Omental fat pad (tissue), 4 donors: ENCODE results near the gene MAP3K6. TPM values are rescaled to one million over a fixed set of nuclear protein-coding genes. Genes with fewer than 3 reads are reported as not detected.

ENCODE experiments used
- ATAC-seq: fragments of 150-250 bp; one replicate; pipeline ENCODE4 v1.9.1; 2016; ENCODE audit warnings: mild to moderate bottlenecking, moderate library complexity; ENCODE audit not compliant: low FRiP score
- DNase-seq: peaks from one replicate; pipeline ENCODE4 v3.0.0-alpha.2; 2019; ENCODE audit warnings: low spot score
- total RNA-seq, 4 donors: library from RNA; depleted of rRNA; stranded (reverse); fragments of >200 nt; gene quantifications; one replicate each; pipeline ENCODE4 v1.1.0, GENCODE V29; 2016
- TF ChIP-seq, protein P1 (sequence below), 3 donors: fragments of 450-650 bp; IDR thresholded peaks; one replicate each; pipeline ENCODE4 v1.5.1; 2016 to 2017; ENCODE audit warnings: antibody characterized with exemption in 3 of 3, mild to moderate bottlenecking in 3 of 3, moderate library complexity in 2 of 3

MAP3K6 gene
- total RNA-seq, 4 donors from 2014 or later, result 26.8 to 129 (median 43.4) TPM

DNA sequence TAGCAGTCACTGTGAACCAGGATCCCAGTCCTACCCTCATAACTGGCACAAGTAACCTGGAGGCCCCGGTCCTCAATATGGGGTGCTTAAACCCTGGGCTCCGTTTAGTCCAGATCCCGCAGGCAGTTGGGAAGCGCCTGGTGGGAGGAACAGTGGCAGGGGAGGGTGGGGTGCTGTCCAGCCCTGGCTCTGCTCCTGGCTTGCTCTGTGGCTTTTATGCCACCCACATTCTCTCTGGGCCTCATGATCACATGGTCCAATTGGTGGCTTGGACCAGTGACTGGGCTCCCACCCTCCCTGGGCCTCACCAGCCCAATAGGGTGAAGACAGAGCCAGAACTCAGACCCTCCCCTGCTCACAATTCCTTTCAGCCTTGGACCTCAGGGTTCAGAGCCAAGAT, 13.5 kb upstream of the MAP3K6 start:
- DNase-seq, result no peak
- no peak for ATAC-seq
- TF ChIP-seq, protein P1, sequence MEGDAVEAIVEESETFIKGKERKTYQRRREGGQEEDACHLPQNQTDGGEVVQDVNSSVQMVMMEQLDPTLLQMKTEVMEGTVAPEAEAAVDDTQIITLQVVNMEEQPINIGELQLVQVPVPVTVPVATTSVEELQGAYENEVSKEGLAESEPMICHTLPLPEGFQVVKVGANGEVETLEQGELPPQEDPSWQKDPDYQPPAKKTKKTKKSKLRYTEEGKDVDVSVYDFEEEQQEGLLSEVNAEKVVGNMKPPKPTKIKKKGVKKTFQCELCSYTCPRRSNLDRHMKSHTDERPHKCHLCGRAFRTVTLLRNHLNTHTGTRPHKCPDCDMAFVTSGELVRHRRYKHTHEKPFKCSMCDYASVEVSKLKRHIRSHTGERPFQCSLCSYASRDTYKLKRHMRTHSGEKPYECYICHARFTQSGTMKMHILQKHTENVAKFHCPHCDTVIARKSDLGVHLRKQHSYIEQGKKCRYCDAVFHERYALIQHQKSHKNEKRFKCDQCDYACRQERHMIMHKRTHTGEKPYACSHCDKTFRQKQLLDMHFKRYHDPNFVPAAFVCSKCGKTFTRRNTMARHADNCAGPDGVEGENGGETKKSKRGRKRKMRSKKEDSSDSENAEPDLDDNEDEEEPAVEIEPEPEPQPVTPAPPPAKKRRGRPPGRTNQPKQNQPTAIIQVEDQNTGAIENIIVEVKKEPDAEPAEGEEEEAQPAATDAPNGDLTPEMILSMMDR (IDR thresholded peaks at IDR 0.05), result no peak

DNA sequence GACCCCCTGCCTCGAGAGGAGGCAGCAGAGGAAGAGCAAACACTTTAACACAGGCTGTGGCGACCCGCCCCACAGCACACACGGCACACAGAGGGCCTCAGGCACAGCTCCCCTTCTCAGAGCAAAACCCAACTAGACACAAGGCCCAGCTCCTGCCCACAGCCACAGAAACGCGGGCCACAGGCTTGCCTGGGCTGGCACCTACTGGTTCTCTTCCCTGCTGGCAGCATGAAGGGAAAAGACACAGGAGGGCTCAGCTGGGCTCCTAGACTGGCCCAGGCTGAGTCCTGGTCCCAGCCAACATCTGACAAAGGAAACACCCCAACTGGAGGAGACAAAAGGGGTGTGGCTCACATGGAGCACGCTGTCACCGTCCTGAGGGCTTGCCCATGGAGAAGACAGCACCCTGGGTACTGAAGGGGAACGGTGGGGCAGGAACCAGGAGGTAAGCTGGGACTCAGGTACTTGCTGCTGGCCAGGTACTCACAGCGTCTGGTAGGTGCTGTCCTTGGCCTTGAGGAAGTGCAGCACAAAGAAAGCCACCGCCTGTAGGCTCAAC, 12.9 kb upstream of the MAP3K6 start:
- no peak for ATAC-seq
- DNase-seq, result no peak
- TF ChIP-seq, protein P1 (IDR thresholded peaks at IDR 0.05), result no peak

DNA sequence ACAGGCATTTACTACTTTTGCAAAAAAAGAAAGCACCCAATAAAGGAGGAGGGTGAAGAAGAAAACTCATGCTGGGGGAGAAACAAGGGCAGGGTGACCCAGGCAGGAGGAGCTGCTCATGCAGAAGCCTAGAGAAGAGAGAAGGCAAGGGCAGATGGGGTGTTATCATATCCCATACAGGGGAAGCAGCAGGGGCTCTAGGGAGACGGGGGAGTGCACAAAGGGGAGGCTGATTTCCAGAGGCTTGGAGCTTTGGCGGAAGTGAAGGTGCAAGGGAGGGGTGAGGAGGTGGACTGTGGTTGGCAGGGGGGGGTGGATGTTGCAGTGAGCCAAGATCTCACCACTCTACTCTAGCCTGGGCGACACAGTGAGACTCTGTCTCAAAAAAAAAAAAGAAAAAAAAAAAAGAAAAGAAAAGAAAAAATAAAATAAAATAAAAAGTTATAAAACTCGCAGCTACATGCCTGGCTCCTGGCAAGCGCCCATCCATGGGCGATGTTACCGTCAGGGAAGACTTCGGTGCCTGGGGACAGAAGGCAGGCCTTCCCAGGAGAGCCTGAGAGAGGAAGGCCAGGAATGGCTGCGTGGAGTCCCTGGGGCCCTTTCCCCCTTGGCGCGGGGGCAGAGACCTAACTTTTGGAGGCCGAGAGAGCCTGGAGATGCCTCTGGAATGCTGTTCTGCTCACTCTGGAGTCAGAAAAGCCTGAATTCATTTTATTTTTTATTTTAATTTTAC, 11.2 kb upstream of the MAP3K6 start:
- DNase-seq (no peak), ATAC-seq (no peak)
- TF ChIP-seq, protein P1 (IDR thresholded peaks at IDR 0.05), result no peak

DNA sequence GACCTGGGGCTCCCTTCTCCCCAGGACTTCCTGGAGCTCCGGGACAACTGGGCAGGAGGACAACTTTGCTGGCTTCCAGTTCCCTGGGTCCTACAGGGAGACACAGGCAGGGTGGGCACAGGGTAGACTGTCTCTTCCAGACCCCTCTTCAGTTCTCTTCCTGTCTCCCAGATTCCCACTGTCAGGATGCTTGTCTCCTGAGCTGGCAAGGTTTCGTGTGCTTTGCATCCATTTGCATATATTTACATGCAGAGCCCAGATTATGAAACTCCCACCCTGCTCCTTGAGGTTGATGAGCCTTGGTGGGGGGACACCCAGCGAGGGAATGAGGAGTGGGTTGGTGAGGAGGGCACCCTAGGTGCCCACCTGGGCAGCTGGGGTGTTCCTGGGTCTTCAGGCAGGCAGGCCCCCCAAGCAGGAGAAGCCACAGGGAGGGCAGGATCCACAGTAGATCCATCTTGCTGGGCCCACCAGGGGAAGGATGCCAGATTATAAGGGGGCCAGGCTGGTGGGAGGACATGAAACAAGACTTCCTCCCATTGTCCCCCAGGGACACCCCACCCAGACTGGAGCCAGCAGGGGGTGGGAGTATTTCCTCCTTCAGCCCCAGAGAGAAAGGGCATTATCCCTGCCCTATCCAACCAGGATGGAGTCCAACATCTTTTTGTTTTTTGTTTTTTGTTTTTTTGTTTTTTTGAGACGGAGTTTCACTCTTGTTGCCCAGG, 7.8 kb upstream of the MAP3K6 start, which contains the start of gene FCN3:
FCN3 (minus strand) TSS at position 463 of the 725 bp plus-strand sequence; CDS start at position 457, 6 bp downstream.
- TF ChIP-seq, protein P1 (IDR thresholded peaks at IDR 0.05), result no peak
- DNase-seq, result no peak
- no peak for ATAC-seq

DNA sequence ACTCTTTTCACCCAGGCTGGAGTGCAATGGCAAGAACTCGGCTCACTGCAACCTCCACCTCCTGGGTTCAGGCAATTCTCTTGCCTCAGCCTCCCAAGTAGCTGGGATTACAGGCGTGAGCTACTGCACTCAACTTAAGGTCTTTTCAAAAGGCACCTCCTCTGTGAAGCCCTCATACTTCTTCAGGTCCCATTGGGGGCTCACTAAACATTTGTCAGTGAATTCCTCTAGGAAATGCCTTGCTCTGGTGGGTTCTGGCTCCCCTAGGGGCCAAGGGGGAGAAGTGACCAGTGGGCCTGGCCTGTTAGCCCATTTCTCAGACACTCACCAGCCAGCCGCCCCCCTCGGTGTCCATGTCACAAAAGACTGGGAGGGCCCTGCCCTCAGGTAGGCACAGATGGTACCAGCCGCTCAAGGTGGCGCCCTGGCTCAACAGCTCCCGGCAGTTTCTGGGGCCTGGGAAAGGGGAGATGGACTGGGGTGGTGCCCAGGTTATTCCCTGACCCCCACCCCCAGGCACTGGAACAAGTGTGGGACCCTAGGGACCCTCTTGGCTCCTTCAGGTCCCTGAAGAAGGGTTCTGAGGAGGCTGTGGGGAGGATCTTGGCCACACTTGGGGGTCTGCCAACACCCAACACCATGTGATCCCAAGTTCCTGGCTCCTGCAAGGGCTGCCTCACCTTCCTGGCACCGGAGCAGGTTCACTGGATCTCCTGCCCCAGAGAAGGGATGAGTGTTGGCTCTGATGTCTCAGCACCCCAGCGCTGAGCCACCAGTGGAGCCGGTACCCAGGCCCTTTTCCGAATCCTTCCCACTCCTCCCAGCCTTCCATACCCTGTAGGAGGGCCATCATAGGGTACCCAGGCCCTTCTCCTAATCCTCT, 6.3 kb upstream of the MAP3K6 start:
- no peak for DNase-seq
- TF ChIP-seq, protein P1 (IDR thresholded peaks at IDR 0.05), result no peak
- peak; percentile 20 for ATAC-seq

DNA sequence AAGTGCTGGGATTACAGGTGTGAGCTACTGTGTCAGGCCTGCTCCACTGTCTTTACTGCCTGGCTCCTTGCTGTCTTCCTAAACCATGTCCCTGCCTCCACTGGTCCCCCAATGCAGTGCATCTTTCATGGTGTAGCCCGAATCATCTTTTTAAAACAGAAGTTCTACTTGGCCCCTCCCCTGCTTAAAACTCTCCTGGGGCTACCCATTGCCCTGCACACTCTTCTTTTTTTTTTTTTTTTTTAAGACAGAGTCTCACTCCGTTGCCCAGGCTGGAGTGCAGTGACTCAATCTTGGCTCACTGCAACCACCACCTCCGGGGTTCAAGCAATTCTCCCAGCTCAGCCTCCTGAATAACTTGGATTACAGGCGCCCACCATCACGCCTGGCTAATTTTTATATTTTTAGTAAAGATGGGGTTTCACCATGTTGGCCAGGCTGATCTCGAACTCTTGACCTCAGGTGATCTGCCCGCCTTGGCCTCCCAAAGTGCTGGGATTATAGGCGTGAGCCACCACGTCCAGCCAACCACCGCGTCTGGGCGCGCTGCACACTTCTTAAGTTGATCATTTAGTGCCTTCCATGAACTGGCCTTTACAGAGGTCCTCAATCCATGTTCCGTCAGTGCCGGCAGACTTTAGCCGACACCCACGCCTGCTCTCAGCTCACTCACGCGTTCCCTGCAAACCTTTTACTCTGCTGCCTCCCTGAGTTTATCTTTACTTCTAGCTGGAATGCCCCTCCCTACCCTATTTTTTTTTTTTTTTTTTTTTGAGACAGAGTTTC, 5.5 kb upstream of the MAP3K6 start:
- TF ChIP-seq, protein P1 (IDR thresholded peaks at IDR 0.05), result no peak
- DNase-seq, result no peak
- ATAC-seq, result peak; percentile 70
